Colonic mucosa (tissue), 4 donors: ENCODE measurements around the gene CAMKK2. TPM values are rescaled to one million over a fixed set of nuclear protein-coding genes. Genes with fewer than 3 reads are reported as not detected.
A peak's percentile ranks its signal among the peaks of the same experiment; 100 is the strongest.
"Not testable (repeated sequence)": the region's sequence is repeated elsewhere in the genome, so short reads cannot be mapped to it uniquely, and the experiment has no call there.

ENCODE experiments used
- DNase-seq: peaks from one replicate; pipeline ENCODE4 v3.0.0-alpha.2; 2020
- H3K27ac ChIP-seq: fragments of 200-600 bp; one replicate; pipeline ENCODE4 v1.8.0; 2021
- H3K27me3 ChIP-seq: fragments of 200-600 bp; one replicate; pipeline ENCODE4 v1.8.0; 2021
- H3K36me3 ChIP-seq: fragments of 200-600 bp; one replicate; pipeline ENCODE4 v1.8.0; 2021
- H3K4me1 ChIP-seq: fragments of 200-600 bp; one replicate; pipeline ENCODE4 v1.8.0; 2021; ENCODE audit warnings: mild to moderate bottlenecking
- H3K4me3 ChIP-seq: fragments of 200-600 bp; one replicate; pipeline ENCODE4 v1.8.0; 2021
- H3K9ac ChIP-seq, 2 donors: one replicate each; pipeline ENCODE4 v1.7.0; 2013; ENCODE audit warnings: control low read depth in 2 of 2, low read depth in 2 of 2, low read length in 2 of 2
- H3K9me3 ChIP-seq: fragments of 200-600 bp; one replicate; pipeline ENCODE4 v1.8.0; 2021
- CTCF ChIP-seq: fragments of 200-600 bp; IDR thresholded peaks from one replicate; pipeline ENCODE4 v1.8.0; 2022; ENCODE audit warnings: antibody characterized with exemption, mild to moderate bottlenecking
- intact Hi-C: fragments of 100-400 bp; cut with DNase I; formaldehyde crosslinking; loops from one replicate; pipeline ENCODE4 v1.14.1; 2022
- total RNA-seq, 2 donors: library from RNA; stranded (reverse); fragmentation: NEBNext Ultra II Directional in 1 of 2; extraction: Animal tissue kit (Norgen Biotek cat#: 25700) in 1 of 2; gene quantifications; one replicate each; pipeline ENCODE4 v1.2.1, GENCODE V29; 2021
- donor health status: healthy.
- donor health status: DM: no; HTN: no; CAD: no.
- donor health status: DM: no; HTN: no; CAD: no.

Gene CAMKK2
- total RNA-seq, 2 donors from 2014 or later = 34.3 to 44.0 TPM

DNA sequence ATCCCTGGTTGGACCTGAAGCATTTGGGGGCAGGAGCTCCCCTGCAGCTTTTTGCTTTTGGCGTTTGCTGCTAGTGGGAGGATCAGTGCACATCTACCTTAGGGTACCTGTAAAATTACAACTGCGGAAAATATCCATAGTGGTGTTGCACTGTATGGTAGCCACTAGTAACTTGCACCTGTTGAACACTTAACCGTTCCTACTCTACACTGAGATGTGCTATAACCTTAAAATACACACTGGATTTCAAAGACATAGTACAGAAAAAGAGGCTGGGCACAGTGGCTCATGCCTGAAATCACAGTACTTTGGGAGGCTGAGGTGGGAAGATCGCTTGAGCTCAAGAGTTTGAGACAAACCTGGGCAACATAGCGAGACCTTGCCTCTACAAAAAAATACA lies 83.6 kb downstream of the CAMKK2 start:
- intact Hi-C loops = no loop called here
- peaks cover 9% of the 10 kb centered on the region for H3K4me1 ChIP-seq
- DNase-seq = no peak
- no peaks in the 10 kb centered on the region for H3K9me3 ChIP-seq
- TF ChIP-seq CTCF = no peak
- H3K27me3 ChIP-seq = no peaks in the 10 kb centered on the region
- H3K9ac ChIP-seq = no peak overlapping the region
- no peaks in the 10 kb centered on the region for H3K36me3 ChIP-seq
- no peak overlapping the region for H3K4me3 ChIP-seq
- peak overlapping the region; percentile 94 for H3K27ac ChIP-seq

GRCh38 chr12:121209624-121210572 lies 86.6 kb downstream of the CAMKK2 start, which contains the start of gene P2RX4:
Gene P2RX4 (plus strand): TSS chr12:121210129. CDS start chr12:121210165, 36 bp downstream.
- intact Hi-C loops = loop anchor here (5.0 kb wide), 1 partner anchor 78 kb away; the partner anchor contains the start of gene P2RX7
- Histone ChIP-seq H3K4me1 (peaks cover 9% of the 10 kb centered on the region), H3K9ac (peak within 1 kb of the TSS; percentile 87 to 96), H3K27ac (peak within 1 kb of the TSS; percentile 91), H3K27me3 (no peaks in the 10 kb centered on the region), H3K4me3 (peak within 1 kb of the TSS; percentile 69), H3K36me3 (no peaks in the 10 kb centered on the region), H3K9me3 (no peaks in the 10 kb centered on the region)
- TF ChIP-seq CTCF = no peak
- DNase-seq = peak; percentile 90

DNA sequence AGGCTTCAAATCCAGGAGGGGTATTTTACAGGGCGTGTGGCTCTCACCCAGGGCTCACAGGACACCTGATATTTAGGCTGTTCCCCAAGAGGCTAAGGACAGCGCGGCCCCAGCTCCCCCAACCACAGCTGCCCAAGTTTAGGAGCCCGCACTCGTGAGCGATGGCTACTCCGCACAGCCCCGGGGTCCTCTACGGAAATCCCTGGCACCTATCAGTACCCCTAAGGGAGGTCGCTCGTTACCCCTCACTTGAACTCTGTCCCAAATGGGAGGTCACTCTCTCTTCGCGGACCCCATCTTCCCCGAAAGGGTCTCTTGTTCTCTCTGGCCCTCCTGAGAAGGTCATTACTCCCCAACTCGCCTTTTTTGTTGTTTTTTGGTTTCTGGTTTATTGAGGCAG lies 87.3 kb downstream of the CAMKK2 start:
- H3K9ac ChIP-seq = peak overlapping the region in 1 of 2 donors; percentile 87
- intact Hi-C loops = loop anchor here (5.0 kb wide), 1 partner anchor 77 kb away; the partner anchor contains the start of gene P2RX7
- H3K36me3 ChIP-seq = no peaks in the 10 kb centered on the region
- no peak overlapping the region for H3K4me3 ChIP-seq
- peaks cover 9% of the 10 kb centered on the region for H3K4me1 ChIP-seq
- DNase-seq = no peak
- H3K27ac ChIP-seq = no peak overlapping the region
- no peaks in the 10 kb centered on the region for H3K9me3 ChIP-seq
- no peaks in the 10 kb centered on the region for H3K27me3 ChIP-seq
- TF ChIP-seq CTCF = no peak

- not testable (repeated sequence) for H3K27ac ChIP-seq, H3K27me3 ChIP-seq
- intact Hi-C loops = loop anchor here (5.0 kb wide), 1 partner anchor 76 kb away; the partner anchor contains the start of gene P2RX7
Measured at GRCh38 chr12:121208571-121208970, 87.9 kb downstream of the CAMKK2 start.

GRCh38 chr12:121205491-121205890 lies 91.0 kb downstream of the CAMKK2 start:
- H3K9me3 ChIP-seq = no peaks in the 10 kb centered on the region
- intact Hi-C loops = loop anchor here (5.0 kb wide), 1 partner anchor 73 kb away; the partner anchor contains the start of gene P2RX7
- H3K9ac ChIP-seq = no peak overlapping the region
- no peak for DNase-seq
- no peaks in the 10 kb centered on the region for H3K36me3 ChIP-seq
- H3K4me1 ChIP-seq = no peaks in the 10 kb centered on the region
- no peak overlapping the region for H3K4me3 ChIP-seq
- H3K27me3 ChIP-seq = no peaks in the 10 kb centered on the region
- H3K27ac ChIP-seq = no peak overlapping the region
- no peak for TF ChIP-seq CTCF

More at GRCh38 chr12:121208571-121208970, 87.9 kb downstream of the CAMKK2 start:
- not testable (repeated sequence) for H3K4me3 ChIP-seq, H3K9ac ChIP-seq, DNase-seq, H3K9me3 ChIP-seq, H3K4me1 ChIP-seq, H3K36me3 ChIP-seq
